Osteocyte (in vitro differentiated cells): ENCODE results near the gene PCBP1. TPM values are rescaled to one million over a fixed set of nuclear protein-coding genes. Genes with fewer than 3 reads are reported as not detected.
A peak's percentile ranks its signal among the peaks of the same experiment; 100 is the strongest.

Source experiments
- DNase-seq: peaks from one replicate; pipeline ENCODE4 v3.0.0; 2021; ENCODE audit warnings: mixed read lengths; ENCODE audit not compliant: unreplicated experiment; ENCODE audit errors: extremely low spot score
- H3K27ac Mint-ChIP-seq: one replicate; pipeline ENCODE4 v1.8.0; 2021; ENCODE audit warnings: mild to moderate bottlenecking, mixed read lengths; ENCODE audit not compliant: unreplicated experiment
- H3K27me3 Mint-ChIP-seq: one replicate; pipeline ENCODE4 v1.8.0; 2021; ENCODE audit warnings: mixed read lengths; ENCODE audit not compliant: unreplicated experiment
- H3K36me3 Mint-ChIP-seq: one replicate; pipeline ENCODE4 v1.8.0; 2021; ENCODE audit warnings: mixed read lengths; ENCODE audit not compliant: unreplicated experiment
- H3K4me1 Mint-ChIP-seq: one replicate; pipeline ENCODE4 v1.8.0; 2021; ENCODE audit warnings: mixed read lengths; ENCODE audit not compliant: unreplicated experiment
- H3K4me3 Mint-ChIP-seq: one replicate; pipeline ENCODE4 v1.8.0; 2021; ENCODE audit warnings: mild to moderate bottlenecking, moderate library complexity, mixed read lengths; ENCODE audit not compliant: unreplicated experiment
- H3K9me3 Mint-ChIP-seq: one replicate; pipeline ENCODE4 v1.8.0; 2021; ENCODE audit warnings: mixed read lengths; ENCODE audit not compliant: unreplicated experiment
- CTCF ChIP-seq: fragments of 200-600 bp; sonication (generic); IDR thresholded peaks from 2 replicates; pipeline ENCODE4 v1.5.0; 2021; ENCODE audit warnings: antibody characterized with exemption, mild to moderate bottlenecking, moderate library complexity
- total RNA-seq: library from RNA; stranded (reverse); gene quantifications from 2 replicates; pipeline ENCODE4 v1.2.1, GENCODE V29; 2021

PCBP1 gene
- total RNA-seq, 1 donor from 2014 or later, result 261 TPM

DNA sequence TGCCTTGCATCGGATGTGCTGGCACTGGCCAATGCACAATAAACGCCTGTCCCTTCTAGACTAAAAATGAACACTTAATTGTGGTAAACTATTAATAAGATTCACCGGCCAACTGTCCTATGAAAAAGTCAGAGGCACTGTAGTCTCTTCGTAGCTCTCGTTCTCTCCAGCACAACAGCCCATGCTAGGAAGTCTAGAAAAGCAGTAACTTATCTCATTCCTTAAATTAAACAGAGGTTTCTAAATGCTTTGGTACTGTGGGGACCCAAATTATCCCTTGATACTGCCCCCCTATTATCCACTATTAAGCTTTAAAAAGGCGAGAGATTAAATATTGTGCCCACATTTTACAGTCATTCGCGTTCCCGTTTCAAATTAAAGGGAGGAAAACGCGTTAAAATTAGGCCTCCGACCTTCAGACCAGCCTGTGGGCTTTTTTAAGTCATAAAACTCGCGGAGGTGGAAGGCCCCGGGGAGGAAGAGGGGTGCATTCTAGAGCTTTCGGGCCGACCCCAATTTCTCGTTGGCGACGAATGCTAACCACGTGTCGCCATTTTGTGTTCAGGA is 1.5 kb upstream of the PCBP1 start:
- Mint-ChIP-seq H3K9me3 (no peaks in the 10 kb centered on the region), H3K4me1 (peaks cover 35% of the 10 kb centered on the region), H3K27ac (peak overlapping the region; percentile 100), H3K27me3 (no peaks in the 10 kb centered on the region), H3K36me3 (peaks cover 33% of the 10 kb centered on the region), H3K4me3 (peak overlapping the region; percentile 86)
- no peak for TF ChIP-seq CTCF
- DNase-seq, result no peak

DNA sequence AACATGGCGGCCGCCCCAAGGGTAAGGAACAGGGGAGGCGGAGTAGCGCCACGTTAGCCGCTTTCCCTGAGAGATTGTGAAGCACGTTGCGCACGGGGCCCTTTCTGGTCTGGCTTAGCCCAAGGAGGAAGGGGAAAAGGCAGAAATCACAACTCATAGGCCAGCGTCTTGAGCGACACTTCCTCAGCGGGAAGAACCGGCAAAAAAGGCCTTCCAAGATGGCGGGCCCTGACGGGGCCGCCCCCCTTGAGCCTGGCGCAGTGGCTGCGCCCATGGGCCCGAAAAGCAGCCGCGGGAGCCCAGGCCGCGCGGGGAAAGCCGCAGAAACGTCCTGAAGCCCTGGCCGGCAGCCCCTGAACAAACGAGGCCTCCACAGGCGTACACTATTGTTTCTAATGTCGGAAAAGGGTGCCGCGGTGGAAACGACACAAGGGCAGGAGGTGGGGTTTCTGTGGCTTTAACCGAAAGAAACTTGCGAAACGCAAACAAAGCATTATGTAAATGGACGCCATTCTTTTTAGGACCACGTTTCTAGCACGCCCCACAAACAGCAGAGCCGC is 919 bp upstream of the PCBP1 start:
- Mint-ChIP-seq H3K27ac (peak overlapping the region; percentile 100), H3K27me3 (no peaks in the 10 kb centered on the region), H3K9me3 (no peaks in the 10 kb centered on the region), H3K36me3 (peaks cover 32% of the 10 kb centered on the region), H3K4me3 (peak overlapping the region; percentile 86), H3K4me1 (peaks cover 35% of the 10 kb centered on the region)
- no peak for TF ChIP-seq CTCF
- DNase-seq, result peak; percentile 86

DNA sequence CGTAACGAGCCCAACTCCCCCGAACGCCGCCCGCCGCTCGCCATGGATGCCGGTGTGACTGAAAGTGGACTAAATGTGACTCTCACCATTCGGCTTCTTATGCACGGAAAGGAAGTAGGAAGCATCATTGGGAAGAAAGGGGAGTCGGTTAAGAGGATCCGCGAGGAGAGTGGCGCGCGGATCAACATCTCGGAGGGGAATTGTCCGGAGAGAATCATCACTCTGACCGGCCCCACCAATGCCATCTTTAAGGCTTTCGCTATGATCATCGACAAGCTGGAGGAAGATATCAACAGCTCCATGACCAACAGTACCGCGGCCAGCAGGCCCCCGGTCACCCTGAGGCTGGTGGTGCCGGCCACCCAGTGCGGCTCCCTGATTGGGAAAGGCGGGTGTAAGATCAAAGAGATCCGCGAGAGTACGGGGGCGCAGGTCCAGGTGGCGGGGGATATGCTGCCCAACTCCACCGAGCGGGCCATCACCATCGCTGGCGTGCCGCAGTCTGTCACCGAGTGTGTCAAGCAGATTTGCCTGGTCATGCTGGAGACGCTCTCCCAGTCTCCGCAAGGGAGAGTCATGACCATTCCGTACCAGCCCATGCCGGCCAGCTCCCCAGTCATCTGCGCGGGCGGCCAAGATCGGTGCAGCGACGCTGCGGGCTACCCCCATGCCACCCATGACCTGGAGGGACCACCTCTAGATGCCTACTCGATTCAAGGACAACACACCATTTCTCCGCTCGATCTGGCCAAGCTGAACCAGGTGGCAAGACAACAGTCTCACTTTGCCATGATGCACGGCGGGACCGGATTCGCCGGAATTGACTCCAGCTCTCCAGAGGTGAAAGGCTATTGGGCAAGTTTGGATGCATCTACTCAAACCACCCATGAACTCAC is 673 bp downstream of the PCBP1 start:
- Mint-ChIP-seq H3K4me3 (peak overlapping the region; percentile 97), H3K27ac (peak overlapping the region; percentile 100)
- no peak for DNase-seq

DNA sequence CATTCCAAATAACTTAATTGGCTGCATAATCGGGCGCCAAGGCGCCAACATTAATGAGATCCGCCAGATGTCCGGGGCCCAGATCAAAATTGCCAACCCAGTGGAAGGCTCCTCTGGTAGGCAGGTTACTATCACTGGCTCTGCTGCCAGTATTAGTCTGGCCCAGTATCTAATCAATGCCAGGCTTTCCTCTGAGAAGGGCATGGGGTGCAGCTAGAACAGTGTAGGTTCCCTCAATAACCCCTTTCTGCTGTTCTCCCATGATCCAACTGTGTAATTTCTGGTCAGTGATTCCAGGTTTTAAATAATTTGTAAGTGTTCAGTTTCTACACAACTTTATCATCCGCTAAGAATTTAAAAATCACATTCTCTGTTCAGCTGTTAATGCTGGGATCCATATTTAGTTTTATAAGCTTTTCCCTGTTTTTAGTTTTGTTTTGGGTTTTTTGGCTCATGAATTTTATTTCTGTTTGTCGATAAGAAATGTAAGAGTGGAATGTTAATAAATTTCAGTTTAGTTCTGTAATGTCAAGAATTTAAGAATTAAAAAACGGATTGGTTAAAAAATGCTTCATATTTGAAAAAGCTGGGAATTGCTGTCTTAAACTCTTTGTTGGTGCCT is 1.4 kb downstream of the PCBP1 start:
- no peak for TF ChIP-seq CTCF
- no peak for DNase-seq
- Mint-ChIP-seq H3K4me3 (peak overlapping the region; percentile 97), H3K9me3 (no peaks in the 10 kb centered on the region), H3K36me3 (peaks cover 23% of the 10 kb centered on the region), H3K27me3 (no peaks in the 10 kb centered on the region), H3K27ac (peak overlapping the region; percentile 100), H3K4me1 (peaks cover 34% of the 10 kb centered on the region)

More for the DNA sequence above, 673 bp downstream of the PCBP1 start:
- Mint-ChIP-seq H3K4me1 (peaks cover 35% of the 10 kb centered on the region), H3K9me3 (no peaks in the 10 kb centered on the region), H3K27me3 (no peaks in the 10 kb centered on the region), H3K36me3 (peaks cover 31% of the 10 kb centered on the region)
- TF ChIP-seq CTCF, result no peak
